ENCODE measurements around the gene MCF2L2. TPM values are rescaled to one million over a fixed set of nuclear protein-coding genes. Genes with fewer than 3 reads are reported as not detected.

The MCF2L2 gene
- total RNA-seq, 1 donor: 0.09 TPM

DNA sequence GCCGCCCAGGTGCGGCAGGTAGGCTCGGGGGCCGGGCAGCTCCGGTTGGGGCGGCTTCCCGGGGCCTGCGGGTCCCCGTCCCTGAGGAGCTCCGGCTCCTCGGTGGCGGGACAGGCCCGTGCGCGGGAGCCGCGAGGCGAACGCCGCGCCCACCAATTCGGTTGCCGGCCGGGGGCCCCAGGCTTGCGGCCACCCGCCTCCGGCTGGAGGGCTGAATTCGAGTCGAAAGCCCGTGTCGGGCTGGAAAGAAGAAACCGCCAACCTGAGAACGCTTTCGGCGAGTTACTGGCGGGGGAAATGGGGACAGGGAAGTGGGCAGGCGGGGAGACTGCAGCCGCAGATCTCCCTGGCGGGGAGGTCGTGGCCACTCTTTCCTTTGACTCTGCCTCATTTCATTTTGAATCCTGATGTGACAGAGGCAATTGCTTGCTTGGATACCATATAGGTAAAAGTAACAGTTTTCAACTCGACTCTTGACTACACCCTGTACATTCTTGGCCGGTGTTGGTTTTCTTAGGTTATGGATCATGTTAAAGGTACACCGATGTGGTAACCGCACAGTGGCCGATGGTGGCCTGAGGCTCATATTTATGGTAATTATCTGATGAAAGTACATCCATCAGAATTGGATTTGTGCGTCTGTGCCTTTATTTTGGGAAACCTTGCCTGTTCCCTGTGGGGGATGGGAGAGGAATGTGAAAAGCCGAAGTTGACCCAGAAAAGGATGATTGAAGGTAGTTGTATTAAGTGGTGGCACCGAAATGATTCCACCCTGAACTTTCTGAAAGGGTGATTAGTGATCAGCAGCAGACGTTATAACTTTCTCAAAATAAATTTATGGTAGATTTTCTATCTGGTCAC lies 173.7 kb downstream of the MCF2L2 start:
- TF ChIP-seq, protein P1, sequence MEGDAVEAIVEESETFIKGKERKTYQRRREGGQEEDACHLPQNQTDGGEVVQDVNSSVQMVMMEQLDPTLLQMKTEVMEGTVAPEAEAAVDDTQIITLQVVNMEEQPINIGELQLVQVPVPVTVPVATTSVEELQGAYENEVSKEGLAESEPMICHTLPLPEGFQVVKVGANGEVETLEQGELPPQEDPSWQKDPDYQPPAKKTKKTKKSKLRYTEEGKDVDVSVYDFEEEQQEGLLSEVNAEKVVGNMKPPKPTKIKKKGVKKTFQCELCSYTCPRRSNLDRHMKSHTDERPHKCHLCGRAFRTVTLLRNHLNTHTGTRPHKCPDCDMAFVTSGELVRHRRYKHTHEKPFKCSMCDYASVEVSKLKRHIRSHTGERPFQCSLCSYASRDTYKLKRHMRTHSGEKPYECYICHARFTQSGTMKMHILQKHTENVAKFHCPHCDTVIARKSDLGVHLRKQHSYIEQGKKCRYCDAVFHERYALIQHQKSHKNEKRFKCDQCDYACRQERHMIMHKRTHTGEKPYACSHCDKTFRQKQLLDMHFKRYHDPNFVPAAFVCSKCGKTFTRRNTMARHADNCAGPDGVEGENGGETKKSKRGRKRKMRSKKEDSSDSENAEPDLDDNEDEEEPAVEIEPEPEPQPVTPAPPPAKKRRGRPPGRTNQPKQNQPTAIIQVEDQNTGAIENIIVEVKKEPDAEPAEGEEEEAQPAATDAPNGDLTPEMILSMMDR (IDR thresholded peaks at IDR 0.05; ENCODE audit: insufficient read depth, low read length): no peak
- DNase-seq (ENCODE audit: low read depth): no peak
- H3K4me3 ChIP-seq (ENCODE audit: low read depth, low read length): peak overlapping the region; percentile 80

DNA sequence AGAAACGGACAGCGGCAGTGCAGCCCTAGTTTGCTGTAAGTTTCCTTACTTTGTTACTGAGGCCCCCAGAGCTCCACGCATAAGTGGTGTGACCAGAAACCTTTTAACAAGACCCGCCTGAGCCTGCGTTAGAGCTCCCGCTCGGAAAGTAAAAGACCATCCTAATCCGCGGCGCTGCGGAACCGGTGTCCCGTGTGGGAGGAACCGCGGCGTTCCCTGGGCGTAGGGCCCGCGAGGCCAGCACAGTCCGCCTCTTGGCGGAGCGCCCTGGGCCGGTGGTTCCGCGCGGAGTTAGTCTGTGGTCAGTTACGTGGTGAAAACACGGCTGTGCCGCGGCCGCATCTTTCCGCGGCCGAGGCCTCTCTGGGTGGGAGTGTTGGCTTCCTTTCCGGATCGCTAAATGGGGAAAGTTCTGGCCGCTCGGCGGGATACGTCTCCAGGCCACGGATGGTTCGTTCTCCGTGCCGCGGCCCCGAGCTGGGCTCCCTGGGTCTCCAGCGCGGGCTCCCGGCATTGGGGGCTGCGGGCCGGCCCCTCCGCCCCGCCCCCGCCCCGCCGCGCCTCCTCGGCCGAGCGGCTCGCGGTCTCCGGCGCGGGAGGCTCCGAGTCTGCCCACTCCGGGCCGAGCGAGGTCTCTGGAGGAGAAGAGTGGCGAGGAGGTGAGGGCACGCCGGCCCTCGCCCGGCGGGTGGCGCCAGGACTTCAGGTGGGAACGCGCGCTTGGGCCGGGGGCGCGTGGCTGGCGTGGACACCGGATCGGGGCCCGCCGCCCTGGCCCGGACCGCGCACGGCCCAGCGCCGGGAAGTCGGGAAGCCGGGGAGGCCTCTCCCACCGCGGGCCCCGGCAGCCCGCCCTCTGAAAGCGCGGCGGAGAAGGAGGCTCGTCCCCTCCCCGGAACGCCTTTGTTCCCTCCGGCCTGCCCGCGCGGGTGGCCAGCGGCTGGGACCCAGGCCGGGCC lies 174.6 kb downstream of the MCF2L2 start:
- peak overlapping the region; percentile 80 for H3K4me3 ChIP-seq (ENCODE audit: low read depth, low read length)
- peak; percentile 67 for DNase-seq (ENCODE audit: low read depth)

DNA sequence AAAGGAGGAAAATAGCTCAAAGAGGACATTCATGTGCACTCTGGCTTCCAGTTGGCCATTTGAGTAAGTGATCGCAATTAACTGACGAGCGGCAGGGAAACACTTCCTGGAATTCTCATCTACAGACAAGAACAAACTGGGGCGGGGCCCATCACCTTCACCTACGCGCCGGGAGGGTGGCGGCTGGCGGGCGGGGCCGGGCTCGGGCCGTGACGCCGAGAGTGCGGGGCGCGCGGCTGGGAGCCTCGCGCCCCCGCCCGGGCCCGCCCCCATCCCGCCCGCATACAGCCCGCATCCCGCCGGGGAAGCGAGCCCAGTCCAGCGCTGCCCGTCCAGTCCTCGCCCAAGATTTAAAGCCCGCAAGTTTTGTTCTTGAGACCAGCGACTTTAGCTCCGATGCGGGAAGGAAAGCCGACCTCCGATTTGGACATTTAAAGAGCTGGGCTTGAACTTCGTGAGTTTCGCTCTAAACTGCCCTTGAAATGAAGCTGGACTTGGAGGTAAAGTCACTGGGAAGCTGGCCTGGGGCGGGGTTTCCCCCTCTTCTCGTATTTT lies 175.4 kb downstream of the MCF2L2 start, which contains the start of gene B3GNT5:
TSS of gene B3GNT5 (plus strand) at position 281 of the 555 bp plus-strand sequence. CDS start 16,546 bp downstream, outside the sequence.
- DNase-seq (ENCODE audit: low read depth): no peak
- TF ChIP-seq, protein P1 (IDR thresholded peaks at IDR 0.05; ENCODE audit: insufficient read depth, low read length): no peak
- peak within 1 kb of the TSS; percentile 80 for H3K4me3 ChIP-seq (ENCODE audit: low read depth, low read length)

More for the DNA sequence above, 174.6 kb downstream of the MCF2L2 start:
- TF ChIP-seq, protein P1 (IDR thresholded peaks at IDR 0.05; ENCODE audit: insufficient read depth, low read length): peak; percentile 15

DNA sequence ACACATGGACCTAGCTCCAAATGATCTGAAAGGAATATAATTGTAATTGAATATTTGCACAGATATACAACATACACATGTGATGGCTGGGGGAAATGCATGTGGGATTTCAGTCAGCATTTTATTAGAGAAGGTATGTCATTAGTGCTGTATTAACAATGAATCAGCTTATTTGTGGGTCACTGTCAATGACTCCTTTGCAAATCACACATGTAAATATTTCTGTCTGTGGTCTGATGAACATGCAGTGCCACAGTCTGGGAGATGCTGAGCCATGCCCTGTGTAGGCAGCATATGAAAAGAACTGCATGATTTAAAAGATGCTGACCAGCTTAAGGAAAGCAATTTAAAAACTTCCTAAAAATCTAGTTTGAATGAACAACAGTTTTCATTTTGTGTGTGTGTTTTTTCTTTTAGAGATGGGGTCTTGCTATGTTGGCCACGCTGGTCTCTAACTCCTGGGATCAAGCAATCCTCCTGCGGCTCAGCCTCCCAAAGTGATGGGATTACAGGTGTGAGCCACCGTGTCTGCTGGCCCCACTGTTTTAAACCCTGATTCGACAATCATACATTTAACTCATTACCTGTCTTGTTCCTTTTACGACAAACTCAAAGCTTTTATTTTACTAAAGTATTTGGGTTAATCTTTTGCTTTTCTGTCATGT lies 176.2 kb downstream of the MCF2L2 start:
- DNase-seq (ENCODE audit: low read depth): no peak
- TF ChIP-seq, protein P1 (IDR thresholded peaks at IDR 0.05; ENCODE audit: insufficient read depth, low read length): no peak
- H3K4me3 ChIP-seq (ENCODE audit: low read depth, low read length): no peak overlapping the region

DNA sequence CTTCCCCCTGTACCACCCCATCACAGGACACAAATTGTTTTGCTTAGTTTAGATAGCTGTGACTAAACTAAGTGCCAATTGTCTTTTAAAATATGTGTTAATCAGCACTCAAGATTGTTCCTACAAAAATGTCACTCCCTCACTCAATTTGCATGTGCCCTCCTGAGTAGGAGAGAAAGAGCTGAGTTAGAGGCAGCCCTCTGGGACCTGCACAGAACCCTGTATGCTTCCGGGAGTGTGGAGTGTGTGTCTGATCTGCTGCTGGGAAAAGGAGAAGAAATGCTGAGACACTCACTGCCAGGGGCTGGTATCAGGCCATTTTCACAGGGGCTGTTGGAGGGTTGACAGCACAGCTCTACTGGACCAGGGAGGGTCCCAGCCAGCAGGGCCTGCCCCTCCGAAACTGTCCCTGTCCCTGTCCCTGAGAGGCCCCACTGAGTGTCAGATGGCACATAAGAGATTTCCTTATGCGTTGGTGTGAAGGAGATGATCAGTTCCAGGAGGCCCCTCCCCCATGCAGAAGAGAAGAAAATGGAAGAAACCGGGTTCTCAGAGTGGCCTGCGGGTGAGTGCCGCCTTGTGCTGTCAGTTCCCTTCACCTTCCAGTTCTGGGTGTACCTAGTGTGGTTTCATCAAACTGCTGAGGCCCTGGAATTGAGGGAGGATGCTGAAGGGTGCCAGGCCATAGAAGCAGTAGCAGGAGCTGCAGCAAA lies 179.3 kb downstream of the MCF2L2 start:
- TF ChIP-seq, protein P1 (IDR thresholded peaks at IDR 0.05; ENCODE audit: insufficient read depth, low read length): no peak
- DNase-seq (ENCODE audit: low read depth): no peak
- no peak overlapping the region for H3K4me3 ChIP-seq (ENCODE audit: low read depth, low read length)

Measured in fibroblast of the aortic adventitia (primary cell).